ENCODE data around the gene APBA2.

Gene APBA2

DNA sequence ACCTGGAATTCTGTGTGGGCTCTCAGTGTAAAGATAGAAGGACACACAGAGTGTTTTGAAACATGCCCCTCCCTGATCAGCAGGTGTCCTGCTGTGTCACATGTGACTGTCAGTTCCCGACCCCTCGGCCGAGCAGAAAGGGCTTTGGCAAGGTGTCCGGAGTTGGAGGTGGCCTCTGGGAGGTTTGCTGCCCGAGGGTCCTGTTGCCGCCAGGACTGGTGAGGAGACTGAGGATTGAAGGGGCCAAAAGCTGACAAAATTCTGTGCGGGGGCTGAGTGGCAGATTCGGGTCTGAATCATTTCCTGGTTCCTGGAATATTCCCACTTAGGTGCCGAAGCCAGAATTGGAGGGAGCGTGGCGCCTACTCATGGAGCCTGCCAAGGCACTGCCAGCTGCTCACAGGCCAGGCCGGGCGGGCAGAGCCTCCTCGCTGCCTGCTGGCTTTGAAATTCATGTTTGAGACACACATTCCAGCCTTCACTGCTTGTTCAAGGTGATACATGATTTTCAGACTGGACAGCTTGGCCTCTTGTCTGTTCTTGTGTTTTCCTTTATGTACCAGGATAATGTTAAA, 83.8 kb downstream of the APBA2 start:
- no peak overlapping the region for H3K27ac Mint-ChIP-seq
- H3K36me3 Mint-ChIP-seq (ENCODE audit: low read depth): peaks cover 6% of the 10 kb centered on the region
- no peaks in the 10 kb centered on the region for H3K9me3 Mint-ChIP-seq
- TF ChIP-seq, protein P1, sequence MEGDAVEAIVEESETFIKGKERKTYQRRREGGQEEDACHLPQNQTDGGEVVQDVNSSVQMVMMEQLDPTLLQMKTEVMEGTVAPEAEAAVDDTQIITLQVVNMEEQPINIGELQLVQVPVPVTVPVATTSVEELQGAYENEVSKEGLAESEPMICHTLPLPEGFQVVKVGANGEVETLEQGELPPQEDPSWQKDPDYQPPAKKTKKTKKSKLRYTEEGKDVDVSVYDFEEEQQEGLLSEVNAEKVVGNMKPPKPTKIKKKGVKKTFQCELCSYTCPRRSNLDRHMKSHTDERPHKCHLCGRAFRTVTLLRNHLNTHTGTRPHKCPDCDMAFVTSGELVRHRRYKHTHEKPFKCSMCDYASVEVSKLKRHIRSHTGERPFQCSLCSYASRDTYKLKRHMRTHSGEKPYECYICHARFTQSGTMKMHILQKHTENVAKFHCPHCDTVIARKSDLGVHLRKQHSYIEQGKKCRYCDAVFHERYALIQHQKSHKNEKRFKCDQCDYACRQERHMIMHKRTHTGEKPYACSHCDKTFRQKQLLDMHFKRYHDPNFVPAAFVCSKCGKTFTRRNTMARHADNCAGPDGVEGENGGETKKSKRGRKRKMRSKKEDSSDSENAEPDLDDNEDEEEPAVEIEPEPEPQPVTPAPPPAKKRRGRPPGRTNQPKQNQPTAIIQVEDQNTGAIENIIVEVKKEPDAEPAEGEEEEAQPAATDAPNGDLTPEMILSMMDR (IDR thresholded peaks at IDR 0.05): no peak
- H3K4me1 Mint-ChIP-seq: peaks cover 13% of the 10 kb centered on the region
- H3K27me3 Mint-ChIP-seq (ENCODE audit: low read depth, poor library complexity): peaks cover 7% of the 10 kb centered on the region
- no peak for DNase-seq
- no peak overlapping the region for H3K4me3 Mint-ChIP-seq

DNA sequence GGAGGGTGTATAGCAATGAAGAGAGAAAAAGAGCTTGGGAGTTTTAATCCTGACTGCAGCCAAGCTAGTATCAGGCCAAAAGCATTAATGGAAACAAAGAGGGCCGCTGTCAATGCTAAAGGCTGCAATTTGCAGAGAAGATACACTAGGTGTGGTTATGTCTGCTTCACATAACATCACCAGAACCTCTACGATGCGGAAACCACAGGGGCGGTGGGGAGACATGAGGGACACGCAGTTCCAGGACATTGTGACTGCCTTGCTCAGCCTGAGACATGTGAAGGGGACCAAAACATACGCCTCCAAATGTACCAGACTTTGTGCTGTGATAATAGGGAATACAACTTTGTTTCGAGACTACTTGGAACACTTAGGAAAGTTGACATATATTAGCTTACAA, 88.4 kb downstream of the APBA2 start:
- DNase-seq: no peak
- Mint-ChIP-seq H3K4me3 (no peak overlapping the region), H3K27me3 (ENCODE audit: low read depth, poor library complexity) (peaks cover 9% of the 10 kb centered on the region), H3K36me3 (ENCODE audit: low read depth) (peaks cover 2% of the 10 kb centered on the region), H3K9me3 (no peaks in the 10 kb centered on the region), H3K27ac (no peak overlapping the region), H3K4me1 (peaks cover 15% of the 10 kb centered on the region)
- TF ChIP-seq, protein P1 (IDR thresholded peaks at IDR 0.05): no peak

DNA sequence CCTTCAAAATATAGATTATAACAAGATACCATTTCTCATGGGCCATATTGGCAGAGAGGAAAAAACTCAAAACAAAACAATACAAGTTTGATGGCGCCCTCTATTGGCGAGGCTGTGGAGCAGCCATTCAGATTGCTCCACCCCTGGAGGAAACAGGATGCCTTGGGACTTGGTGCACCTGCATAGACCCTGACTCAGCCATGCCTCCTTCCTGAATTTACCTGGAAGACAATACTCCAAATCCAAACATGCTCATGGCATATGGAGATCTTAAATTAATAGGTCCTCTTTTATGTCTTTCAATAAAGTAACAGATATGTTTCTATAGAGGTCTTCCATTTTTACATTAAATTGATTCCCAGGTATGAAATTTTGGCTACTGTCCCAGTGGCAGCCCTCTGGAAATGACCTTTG, 90.0 kb downstream of the APBA2 start:
- Mint-ChIP-seq H3K36me3 (ENCODE audit: low read depth) (peaks cover 11% of the 10 kb centered on the region), H3K9me3 (peaks cover 3% of the 10 kb centered on the region), H3K27me3 (ENCODE audit: low read depth, poor library complexity) (peaks cover 9% of the 10 kb centered on the region), H3K4me3 (no peak overlapping the region), H3K27ac (no peak overlapping the region), H3K4me1 (peaks cover 28% of the 10 kb centered on the region)
- TF ChIP-seq, protein P1 (IDR thresholded peaks at IDR 0.05): peak; percentile 93
- DNase-seq: peak; percentile 72

DNA sequence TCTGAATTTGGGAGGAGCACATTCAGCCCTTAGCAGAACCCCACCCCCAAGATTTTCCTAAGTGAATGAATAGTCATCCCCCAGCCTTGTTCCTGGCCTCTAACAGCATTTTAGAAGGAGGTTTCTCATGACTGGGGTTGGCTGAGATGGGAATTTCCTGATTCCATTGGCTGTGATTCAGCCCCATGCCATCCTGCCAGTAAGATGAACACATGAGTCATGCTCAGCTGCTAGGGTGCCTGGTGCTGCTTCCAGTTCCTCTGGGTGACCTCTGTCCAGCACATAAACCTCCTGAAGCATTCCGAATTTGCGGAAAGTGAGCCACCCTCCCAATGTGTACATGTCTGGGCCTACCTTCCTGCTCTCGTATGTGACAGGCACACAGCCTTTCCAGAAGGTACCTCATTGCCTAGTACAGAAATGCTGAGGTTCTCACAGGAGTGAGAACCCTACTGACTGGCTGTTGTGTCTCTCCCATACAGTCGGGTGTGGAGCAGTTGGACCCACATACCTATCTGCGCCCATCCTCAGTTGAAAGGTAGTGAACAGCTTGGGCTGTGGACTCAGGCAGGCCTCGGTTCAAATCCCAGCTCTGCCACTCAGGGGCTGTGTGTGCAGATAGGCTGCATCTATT, 91.7 kb downstream of the APBA2 start:
- no peak overlapping the region for H3K4me3 Mint-ChIP-seq
- peaks cover 10% of the 10 kb centered on the region for H3K9me3 Mint-ChIP-seq
- peaks cover 20% of the 10 kb centered on the region for H3K36me3 Mint-ChIP-seq (ENCODE audit: low read depth)
- TF ChIP-seq, protein P1 (IDR thresholded peaks at IDR 0.05): no peak
- H3K27me3 Mint-ChIP-seq (ENCODE audit: low read depth, poor library complexity): peaks cover 5% of the 10 kb centered on the region
- H3K4me1 Mint-ChIP-seq: peaks cover 23% of the 10 kb centered on the region
- DNase-seq: no peak
- no peak overlapping the region for H3K27ac Mint-ChIP-seq

DNA sequence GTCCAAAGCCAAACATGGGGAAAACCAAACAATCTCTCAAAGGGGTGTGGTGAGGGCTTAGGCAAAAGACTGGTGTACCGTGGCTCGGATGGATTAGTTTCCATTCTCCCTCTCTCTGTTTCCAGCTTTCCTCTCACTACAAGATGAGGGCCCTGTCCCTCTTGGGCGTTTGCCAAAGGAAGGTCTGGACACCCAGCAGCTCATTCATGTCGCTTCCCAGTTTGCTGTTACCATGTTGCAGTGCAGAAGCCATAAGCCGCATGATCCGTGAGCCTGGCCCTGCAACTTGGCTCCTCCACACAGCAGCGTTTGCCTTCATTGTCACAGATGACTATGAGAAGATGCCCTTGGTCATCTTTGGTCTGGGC, 92.2 kb downstream of the APBA2 start:
- Mint-ChIP-seq H3K36me3 (ENCODE audit: low read depth) (peaks cover 20% of the 10 kb centered on the region), H3K27ac (no peak overlapping the region), H3K4me1 (peaks cover 23% of the 10 kb centered on the region), H3K4me3 (no peak overlapping the region), H3K9me3 (peaks cover 10% of the 10 kb centered on the region), H3K27me3 (ENCODE audit: low read depth, poor library complexity) (peaks cover 3% of the 10 kb centered on the region)
- DNase-seq: no peak
- TF ChIP-seq, protein P1 (IDR thresholded peaks at IDR 0.05): no peak

DNA sequence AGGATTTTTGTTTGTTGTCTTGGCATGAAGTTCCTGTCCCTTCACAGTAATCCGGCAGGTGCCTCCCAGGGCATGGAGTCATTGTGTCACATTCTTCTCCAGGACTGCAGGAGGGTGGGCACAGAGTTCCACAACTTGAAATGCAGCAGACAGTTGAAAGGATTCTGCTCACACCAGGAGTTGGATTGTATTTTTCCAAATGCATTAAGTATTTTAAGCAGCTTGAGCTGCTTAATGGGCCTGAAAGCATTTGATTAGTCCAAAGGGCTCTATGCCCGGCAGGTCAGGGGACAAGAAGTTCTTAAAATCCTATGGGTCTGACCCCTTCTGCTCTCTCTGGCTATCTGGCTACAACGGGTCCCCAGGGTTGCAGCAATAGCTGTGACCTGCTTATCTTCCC, 92.9 kb downstream of the APBA2 start:
- Mint-ChIP-seq H3K4me1 (peaks cover 23% of the 10 kb centered on the region), H3K27ac (no peak overlapping the region), H3K4me3 (no peak overlapping the region), H3K9me3 (peaks cover 10% of the 10 kb centered on the region), H3K27me3 (ENCODE audit: low read depth, poor library complexity) (peaks cover 3% of the 10 kb centered on the region), H3K36me3 (ENCODE audit: low read depth) (peaks cover 20% of the 10 kb centered on the region)
- TF ChIP-seq, protein P1 (IDR thresholded peaks at IDR 0.05): no peak
- no peak for DNase-seq
